ENCODE measurements around the gene GFER. TPM values are rescaled to one million over a fixed set of nuclear protein-coding genes. Genes with fewer than 3 reads are reported as not detected.

GFER gene
- total RNA-seq, 2 experiments from 2014 or later, result 27.2 to 30.5 TPM

DNA sequence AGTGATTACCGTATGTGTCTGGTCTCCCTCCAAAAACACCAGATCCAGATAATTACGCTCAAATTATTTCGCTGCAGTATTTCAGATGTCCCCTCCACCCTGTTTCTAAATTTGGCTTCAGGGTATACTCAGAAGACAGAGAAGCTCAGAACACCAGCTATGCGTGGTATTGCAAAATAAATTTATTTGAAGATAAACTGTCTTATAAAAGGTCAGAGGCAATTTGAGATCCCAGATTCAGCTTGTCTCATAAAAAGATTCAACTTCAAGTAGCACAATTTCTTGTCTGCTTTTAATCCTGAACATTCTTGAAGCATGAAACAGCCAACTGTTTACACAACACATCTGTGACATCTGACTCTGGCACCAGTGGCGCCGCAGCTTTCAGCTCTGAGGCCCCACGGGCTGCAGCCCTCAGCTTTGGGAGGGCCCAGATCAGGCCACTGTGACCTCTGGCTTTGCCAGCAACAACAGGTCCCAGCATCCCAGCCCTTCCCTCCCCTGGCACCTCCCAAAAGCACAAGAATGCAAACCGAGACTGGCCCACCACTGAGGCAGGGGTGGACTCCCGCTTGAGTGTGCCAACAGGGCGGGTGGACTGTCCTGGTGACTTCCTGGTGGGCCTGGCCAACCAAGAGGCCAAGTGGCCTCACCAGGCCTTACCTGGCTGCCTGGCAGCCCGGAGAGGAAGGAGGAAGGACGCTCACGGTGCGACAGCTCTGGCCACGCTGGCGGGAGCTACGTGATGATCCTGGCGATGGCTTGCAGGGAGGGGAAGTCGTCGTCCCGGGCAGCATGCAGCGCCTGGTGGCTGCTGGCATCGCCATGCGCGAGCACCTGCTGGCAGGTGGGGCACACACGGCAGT lies 13.7 kb downstream of the GFER start:
- Mint-ChIP-seq H3K27me3 (ENCODE audit: low read depth) (no peaks in the 10 kb centered on the region), H3K27ac (no peak overlapping the region), H3K36me3 (ENCODE audit: low read depth) (peaks cover 31% of the 10 kb centered on the region), H3K4me1 (ENCODE audit: low read depth) (peaks cover 15% of the 10 kb centered on the region), H3K4me3 (no peak overlapping the region), H3K9me3 (ENCODE audit: insufficient read depth) (no peaks in the 10 kb centered on the region)
- ATAC-seq (no peak), DNase-seq (no peak)
- ChIA-PET CTCF (interaction anchor here (1.8 kb wide), 1 partner anchor 10 kb away, joined by 6 read pairs; no protein-coding TSS in a partner anchor), POLR2A (no interaction called here)

DNA sequence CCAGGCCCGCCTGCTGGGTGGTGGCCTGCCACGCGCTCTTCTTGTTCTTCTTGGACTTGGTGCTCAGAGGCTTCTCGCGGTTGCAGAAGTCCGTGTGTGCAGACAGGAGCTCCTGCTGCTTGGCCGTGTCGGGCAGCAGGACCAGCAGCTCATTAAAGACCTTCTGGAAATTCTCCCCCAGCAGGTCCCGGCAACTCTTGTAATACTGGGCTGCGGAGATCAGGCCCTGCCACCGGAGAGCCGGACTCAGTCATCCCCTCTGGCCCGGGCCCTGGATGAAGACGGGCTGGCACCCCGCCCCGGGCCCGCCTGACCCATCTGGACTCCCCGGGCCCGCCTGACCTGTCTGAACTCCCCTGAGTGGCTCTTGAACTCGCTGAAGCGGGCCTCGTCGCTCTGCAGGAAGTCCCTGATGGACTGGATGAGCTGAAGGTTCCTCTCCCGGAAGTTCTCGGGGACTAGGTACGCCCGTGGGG lies 14.4 kb downstream of the GFER start:
- Mint-ChIP-seq H3K27ac (no peak overlapping the region), H3K9me3 (ENCODE audit: insufficient read depth) (no peaks in the 10 kb centered on the region), H3K4me3 (no peak overlapping the region), H3K36me3 (ENCODE audit: low read depth) (peaks cover 31% of the 10 kb centered on the region), H3K4me1 (ENCODE audit: low read depth) (peaks cover 15% of the 10 kb centered on the region), H3K27me3 (ENCODE audit: low read depth) (no peaks in the 10 kb centered on the region)
- ATAC-seq, result no peak
- DNase-seq, result no peak
- POLR2A ChIA-PET, result no interaction called here
- CTCF ChIA-PET, result no interaction called here

DNA sequence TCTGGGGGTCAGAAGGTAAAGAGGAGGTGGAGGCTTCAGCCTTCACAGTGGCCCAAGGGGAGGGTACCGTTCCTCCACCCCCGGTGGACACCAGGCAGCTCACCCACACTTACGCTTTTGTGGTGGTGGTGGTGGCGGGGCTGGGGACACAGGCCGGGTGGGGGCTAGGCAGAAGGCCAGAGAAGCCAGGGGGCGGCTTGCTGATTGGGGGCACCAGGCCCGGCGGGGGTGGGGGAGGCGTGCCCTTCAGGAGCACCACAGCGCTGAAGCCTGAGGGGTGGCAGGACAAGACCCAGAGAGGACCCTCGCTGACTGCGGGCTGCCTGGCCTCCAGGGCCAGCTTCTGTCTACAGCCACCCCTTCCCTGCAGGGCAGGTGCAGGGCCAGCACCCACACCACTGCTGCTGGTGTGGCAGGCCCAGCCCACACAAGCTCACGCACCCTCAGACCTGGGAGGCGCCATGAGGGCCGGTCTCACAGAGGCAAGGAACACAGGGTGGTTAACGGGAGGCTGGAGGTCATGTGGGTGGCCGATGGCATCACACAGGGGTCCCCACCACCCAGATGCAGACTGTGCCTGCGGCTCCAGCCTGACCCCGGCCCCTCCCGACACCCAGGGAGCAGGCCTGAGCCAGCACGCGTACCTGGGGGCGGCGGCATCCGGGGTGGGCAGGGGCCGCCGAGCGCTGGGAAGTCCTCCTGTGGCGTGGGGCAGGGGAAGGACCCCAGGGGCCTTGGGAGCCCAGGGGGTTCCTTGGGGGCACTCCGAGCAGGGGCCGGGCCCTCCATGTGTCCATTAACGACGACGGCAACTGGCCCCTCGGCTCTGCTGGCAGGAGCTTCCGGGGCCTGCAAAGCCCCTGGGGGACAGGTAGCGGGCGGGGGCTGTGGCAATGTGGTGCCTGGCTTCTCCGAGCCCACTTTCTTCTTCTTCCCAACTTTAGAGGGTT lies 15.1 kb downstream of the GFER start:
- Mint-ChIP-seq H3K36me3 (ENCODE audit: low read depth) (peaks cover 31% of the 10 kb centered on the region), H3K9me3 (ENCODE audit: insufficient read depth) (no peaks in the 10 kb centered on the region), H3K4me3 (no peak overlapping the region), H3K27ac (no peak overlapping the region), H3K4me1 (ENCODE audit: low read depth) (peaks cover 16% of the 10 kb centered on the region), H3K27me3 (ENCODE audit: low read depth) (no peaks in the 10 kb centered on the region)
- ChIA-PET POLR2A (no interaction called here), CTCF (no interaction called here)
- ATAC-seq (no peak), DNase-seq (no peak)

- H3K27ac Mint-ChIP-seq, result no peak overlapping the region
- DNase-seq (no peak), ATAC-seq (no peak)
- POLR2A ChIA-PET, result interaction anchor here (1.3 to 1.4 kb wide), 2 partner anchors 12 to 35 kb away, joined by 3 to 5 read pairs; partner anchors contain the start of gene RPS2
- peaks cover 33% of the 10 kb centered on the region for H3K36me3 Mint-ChIP-seq (ENCODE audit: low read depth)
- no peaks in the 10 kb centered on the region for H3K27me3 Mint-ChIP-seq (ENCODE audit: low read depth)
- H3K4me3 Mint-ChIP-seq, result no peak overlapping the region
- CTCF ChIA-PET, result interaction anchor here (1.3 kb wide), 1 partner anchor 140 kb away, joined by 5 read pairs; no protein-coding TSS in a partner anchor
- peaks cover 18% of the 10 kb centered on the region for H3K4me1 Mint-ChIP-seq (ENCODE audit: low read depth)
- H3K9me3 Mint-ChIP-seq (ENCODE audit: insufficient read depth), result no peaks in the 10 kb centered on the region
Measured at GRCh38 chr16:1999866-2000514, 16.0 kb downstream of the GFER start.

DNA sequence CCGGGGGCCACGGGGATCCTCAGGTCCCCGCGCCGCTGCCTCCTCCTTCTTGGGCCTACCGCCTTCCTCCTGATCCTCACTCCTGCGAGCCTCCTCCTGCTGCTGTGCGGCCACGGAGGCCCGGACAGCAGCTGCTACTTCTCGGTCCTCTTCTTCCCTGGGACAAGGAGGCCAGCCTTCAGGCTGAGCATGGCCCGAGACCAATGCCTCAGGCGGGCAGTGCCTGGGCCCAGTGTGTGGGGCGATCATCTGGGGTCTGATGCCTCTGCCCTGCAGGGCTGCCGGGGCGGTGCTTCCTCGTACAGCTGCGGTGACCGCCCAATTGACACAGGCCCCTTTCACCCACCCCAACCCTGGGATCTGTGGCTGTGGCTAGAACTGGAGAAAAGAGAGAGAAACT lies 17.0 kb downstream of the GFER start:
- H3K4me3 Mint-ChIP-seq, result no peak overlapping the region
- ChIA-PET POLR2A (interaction anchor here (1.3 to 1.4 kb wide), 2 partner anchors 13 to 36 kb away, joined by 3 to 5 read pairs; partner anchors contain the start of gene RPS2), CTCF (interaction anchor here (1.3 kb wide), 1 partner anchor 139 kb away, joined by 5 read pairs; no protein-coding TSS in a partner anchor)
- DNase-seq (no peak), ATAC-seq (no peak)
- no peaks in the 10 kb centered on the region for H3K9me3 Mint-ChIP-seq (ENCODE audit: insufficient read depth)
- H3K4me1 Mint-ChIP-seq (ENCODE audit: low read depth), result peaks cover 23% of the 10 kb centered on the region
- H3K27ac Mint-ChIP-seq, result no peak overlapping the region
- peaks cover 29% of the 10 kb centered on the region for H3K36me3 Mint-ChIP-seq (ENCODE audit: low read depth)
- no peaks in the 10 kb centered on the region for H3K27me3 Mint-ChIP-seq (ENCODE audit: low read depth)

- peaks cover 31% of the 10 kb centered on the region for H3K36me3 Mint-ChIP-seq (ENCODE audit: low read depth)
- CTCF ChIA-PET, result interaction anchor here (3.1 kb wide), 1 partner anchor 153 kb away, joined by 14 read pairs; the partner anchor contains the start of gene TRAF7
- H3K4me3 Mint-ChIP-seq, result no peak overlapping the region
Measured at GRCh38 chr16:2001456-2002355, 17.7 kb downstream of the GFER start.

GRCh38 chr16:2002406-2003230 lies 18.6 kb downstream of the GFER start:
- Mint-ChIP-seq H3K27me3 (ENCODE audit: low read depth) (no peaks in the 10 kb centered on the region), H3K4me1 (ENCODE audit: low read depth) (peaks cover 23% of the 10 kb centered on the region), H3K4me3 (no peak overlapping the region), H3K27ac (no peak overlapping the region), H3K9me3 (ENCODE audit: insufficient read depth) (no peaks in the 10 kb centered on the region), H3K36me3 (ENCODE audit: low read depth) (peaks cover 31% of the 10 kb centered on the region)
- ChIA-PET CTCF (interaction anchor here (1.4 to 3.1 kb wide), 7 partner anchors 11 to 152 kb away, joined by 9 to 21 read pairs (median 13); partner anchors contain the start of genes GFER, NPW, PKD1 and TRAF7), POLR2A (interaction anchor here (1.1 to 1.2 kb wide), 2 partner anchors 42 to 153 kb away, joined by 3 read pairs; partner anchors contain the start of gene TRAF7)
- DNase-seq (no peak), ATAC-seq (no peak)

More at GRCh38 chr16:2001456-2002355, 17.7 kb downstream of the GFER start:
- DNase-seq (no peak), ATAC-seq (no peak)
- H3K27me3 Mint-ChIP-seq (ENCODE audit: low read depth), result no peaks in the 10 kb centered on the region
- H3K4me1 Mint-ChIP-seq (ENCODE audit: low read depth), result peaks cover 23% of the 10 kb centered on the region
- H3K9me3 Mint-ChIP-seq (ENCODE audit: insufficient read depth), result no peaks in the 10 kb centered on the region
- POLR2A ChIA-PET, result interaction anchor here (1.2 to 1.3 kb wide), 2 partner anchors 14 to 154 kb away, joined by 3 read pairs; partner anchors contain the start of gene TRAF7
- no peak overlapping the region for H3K27ac Mint-ChIP-seq

DNA sequence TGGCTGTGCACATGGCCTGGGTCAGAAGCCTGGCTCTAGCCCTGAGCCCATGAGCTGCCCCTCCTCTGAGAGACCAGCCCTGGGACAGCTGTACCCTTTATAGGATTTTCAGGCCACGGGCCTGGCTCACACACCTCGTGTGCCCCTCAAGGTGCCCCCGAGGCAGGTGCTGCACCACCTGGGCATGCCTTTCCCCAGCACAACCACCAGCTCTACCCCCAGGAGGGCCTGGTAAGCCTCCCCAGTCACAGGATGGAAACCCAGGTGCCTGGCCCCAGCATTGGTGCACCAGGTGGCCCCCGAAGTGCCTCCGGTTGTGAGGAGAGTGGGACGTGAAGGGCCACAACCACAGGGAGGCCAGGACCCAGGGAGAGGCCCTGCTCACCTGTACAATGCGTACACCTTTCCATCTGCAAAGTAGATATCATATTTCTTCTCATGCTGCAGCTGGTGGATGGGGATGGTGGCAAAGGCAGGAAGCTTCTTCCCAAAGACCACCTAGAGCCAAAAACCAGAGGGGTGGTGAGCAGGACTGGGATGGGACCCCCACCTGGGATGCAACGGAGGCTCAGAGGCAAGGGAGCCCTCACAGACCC lies 19.3 kb downstream of the GFER start:
- ChIA-PET CTCF (interaction anchor here (0.7 to 3.1 kb wide), 15 partner anchors 8 to 151 kb away, joined by 3 to 41 read pairs (median 9); partner anchors contain the start of genes GFER, MSRB1, NPW and PKD1), POLR2A (interaction anchor here (0.6 to 1.4 kb wide), 4 partner anchors 38 to 971 kb away, joined by 3 to 5 read pairs (median 3); partner anchors contain the start of gene RPS2)
- Mint-ChIP-seq H3K9me3 (ENCODE audit: insufficient read depth) (no peaks in the 10 kb centered on the region), H3K36me3 (ENCODE audit: low read depth) (peaks cover 32% of the 10 kb centered on the region), H3K27ac (no peak overlapping the region), H3K4me3 (no peak overlapping the region), H3K27me3 (ENCODE audit: low read depth) (no peaks in the 10 kb centered on the region), H3K4me1 (ENCODE audit: low read depth) (peaks cover 30% of the 10 kb centered on the region)
- DNase-seq, result no peak
- ATAC-seq, result no peak

GRCh38 chr16:2003827-2004641 lies 20.0 kb downstream of the GFER start:
- no peak overlapping the region for H3K4me3 Mint-ChIP-seq
- no peaks in the 10 kb centered on the region for H3K27me3 Mint-ChIP-seq (ENCODE audit: low read depth)
- ATAC-seq, result peak; percentile 92
- peaks cover 35% of the 10 kb centered on the region for H3K4me1 Mint-ChIP-seq (ENCODE audit: low read depth)
- H3K36me3 Mint-ChIP-seq (ENCODE audit: low read depth), result peaks cover 37% of the 10 kb centered on the region
- no peaks in the 10 kb centered on the region for H3K9me3 Mint-ChIP-seq (ENCODE audit: insufficient read depth)
- ChIA-PET CTCF (interaction anchor here (0.6 to 3.1 kb wide), 25 partner anchors 8 to 177 kb away, joined by 3 to 41 read pairs (median 5); partner anchors contain the start of genes FAHD1, GFER, HAGH and MSRB1), POLR2A (interaction anchor here (0.6 to 1.4 kb wide), 5 partner anchors 39 to 970 kb away, joined by 3 to 6 read pairs (median 3); partner anchors contain the start of genes RPS2 and TRAF7)
- no peak overlapping the region for H3K27ac Mint-ChIP-seq
- peak; percentile 91 for DNase-seq
